Fibroblast of gingiva (primary cell): Measurements from ENCODE around the gene NXN.
A peak's percentile ranks its signal among the peaks of the same experiment; 100 is the strongest.
"Not testable (repeated sequence)": the region's sequence is repeated elsewhere in the genome, so short reads cannot be mapped to it uniquely, and the experiment has no call there.

Experiments used
- DNase-seq: peaks from one replicate; pipeline ENCODE4 v3.0.0-alpha.2; 2011; ENCODE audit warnings: low read depth

The NXN gene

DNA sequence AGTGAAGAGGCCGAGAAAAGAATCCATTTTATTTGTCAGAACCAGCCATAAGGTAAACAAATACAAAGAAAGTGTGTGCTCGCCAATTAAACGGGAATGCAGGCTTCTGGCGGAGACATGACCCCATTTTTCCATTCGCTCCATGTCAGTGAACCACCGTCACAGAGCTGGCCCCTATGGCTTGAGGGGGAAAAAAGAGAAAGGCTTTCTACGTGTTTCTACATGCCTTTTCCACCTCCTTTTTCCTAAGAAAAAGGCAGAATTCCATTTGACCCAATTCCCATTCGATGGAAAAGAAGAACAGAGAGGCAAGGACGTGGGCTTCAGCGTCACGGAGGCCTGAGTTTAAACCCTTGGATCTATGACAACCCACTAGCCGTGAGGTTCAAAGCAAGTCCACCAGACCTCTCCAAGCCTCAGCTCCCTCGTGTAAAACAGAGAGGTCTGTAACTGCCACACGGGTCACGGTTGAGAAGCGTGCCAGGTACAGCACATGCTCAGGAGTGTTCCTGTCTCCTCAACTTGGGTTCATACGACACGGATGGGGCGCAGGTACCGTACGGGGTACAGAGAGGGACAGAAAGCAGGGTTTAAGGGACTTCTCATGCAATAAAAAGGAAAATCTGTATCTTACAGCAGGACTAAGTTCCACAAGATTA is 91.9 kb downstream of the NXN start:
- DNase-seq, result peak; percentile 48

DNA sequence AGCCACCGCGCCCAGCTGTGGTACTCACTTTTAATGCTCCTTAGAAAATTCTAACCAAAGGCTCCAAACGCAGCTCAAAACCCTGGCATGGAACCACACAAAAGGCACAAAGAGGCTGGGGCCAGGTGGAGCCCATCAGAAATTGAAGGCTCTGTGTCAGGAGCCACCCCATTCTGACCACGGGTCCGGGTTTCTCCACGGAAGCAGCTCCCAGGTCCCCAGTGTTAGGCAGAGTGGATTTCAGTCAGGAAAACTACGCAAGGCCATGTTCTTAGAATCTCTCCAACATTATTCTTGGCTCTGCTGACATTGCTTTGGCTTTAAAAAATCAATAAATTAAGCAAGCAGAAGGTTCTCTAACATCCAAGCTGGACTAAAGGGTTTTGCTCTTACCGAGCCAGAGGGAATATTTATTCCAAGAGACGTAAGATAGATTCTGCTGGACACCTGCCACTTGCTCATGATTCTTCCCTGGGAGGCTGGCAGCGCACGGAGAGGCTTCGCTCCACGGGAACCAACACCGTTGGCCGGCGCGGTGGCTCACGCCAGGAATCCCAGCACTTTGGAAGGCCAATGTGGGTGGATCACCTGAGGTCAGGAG is 93.5 kb downstream of the NXN start:
- DNase-seq, result no peak

DNA sequence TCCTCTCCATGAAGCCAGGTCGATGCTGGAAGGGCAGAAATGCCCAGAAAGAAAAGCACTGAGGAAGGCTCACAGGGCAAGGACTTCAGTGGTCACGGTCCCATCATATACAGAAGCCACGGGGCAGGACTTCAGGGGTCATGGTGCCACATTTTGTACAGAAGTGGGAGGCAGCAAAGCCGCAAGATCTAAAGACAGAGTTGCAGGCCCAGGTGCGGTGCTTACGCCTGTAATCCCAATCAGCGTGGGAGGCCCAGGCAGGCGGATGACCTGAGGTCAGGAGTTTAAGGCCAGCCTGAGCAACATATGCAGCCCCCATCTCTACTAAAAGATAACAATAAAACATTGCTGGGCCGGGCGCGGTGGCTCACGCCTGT is 96.0 kb downstream of the NXN start:
- DNase-seq, result no peak

DNA sequence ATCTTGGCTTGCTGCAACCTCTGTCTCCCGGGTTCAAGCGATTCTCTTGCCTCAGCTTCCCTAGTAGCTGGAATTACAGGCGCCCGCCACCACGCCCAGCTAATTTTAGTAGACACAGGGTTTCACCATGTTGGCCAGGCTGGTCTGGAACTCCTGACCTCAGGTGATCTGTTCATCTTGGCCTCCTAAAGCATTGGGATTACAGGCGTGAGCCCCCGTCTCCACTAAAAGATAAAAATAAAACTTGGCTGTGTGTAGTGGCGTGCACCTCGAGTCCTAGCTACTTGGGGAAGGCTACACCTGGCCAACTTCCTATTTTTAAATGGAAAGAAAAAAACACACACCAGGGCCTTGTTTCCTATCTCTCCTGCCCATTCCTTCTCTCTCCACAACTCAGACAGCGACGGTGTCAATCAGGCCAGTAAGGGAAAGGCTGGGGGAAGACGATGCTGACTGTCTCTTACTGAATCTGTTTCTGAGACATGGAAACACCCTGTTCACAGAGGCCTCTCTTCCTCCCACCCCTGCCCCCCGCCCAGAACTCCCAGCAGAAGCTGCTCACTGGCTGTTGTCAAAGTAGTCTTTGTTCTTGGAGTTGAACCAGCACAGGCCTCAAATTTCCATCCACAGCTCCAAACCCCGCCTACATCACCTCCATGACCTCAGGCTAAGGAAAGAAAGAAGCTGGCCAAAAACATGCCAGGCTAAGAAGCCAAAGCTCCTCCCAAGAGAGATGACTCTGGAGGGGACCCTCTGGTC is 96.6 kb downstream of the NXN start:
- DNase-seq, result peak; percentile 78

- DNase-seq, result no peak
These were observed 97.8 kb downstream of the NXN start for GRCh38 chr17:881778-882177.

DNA sequence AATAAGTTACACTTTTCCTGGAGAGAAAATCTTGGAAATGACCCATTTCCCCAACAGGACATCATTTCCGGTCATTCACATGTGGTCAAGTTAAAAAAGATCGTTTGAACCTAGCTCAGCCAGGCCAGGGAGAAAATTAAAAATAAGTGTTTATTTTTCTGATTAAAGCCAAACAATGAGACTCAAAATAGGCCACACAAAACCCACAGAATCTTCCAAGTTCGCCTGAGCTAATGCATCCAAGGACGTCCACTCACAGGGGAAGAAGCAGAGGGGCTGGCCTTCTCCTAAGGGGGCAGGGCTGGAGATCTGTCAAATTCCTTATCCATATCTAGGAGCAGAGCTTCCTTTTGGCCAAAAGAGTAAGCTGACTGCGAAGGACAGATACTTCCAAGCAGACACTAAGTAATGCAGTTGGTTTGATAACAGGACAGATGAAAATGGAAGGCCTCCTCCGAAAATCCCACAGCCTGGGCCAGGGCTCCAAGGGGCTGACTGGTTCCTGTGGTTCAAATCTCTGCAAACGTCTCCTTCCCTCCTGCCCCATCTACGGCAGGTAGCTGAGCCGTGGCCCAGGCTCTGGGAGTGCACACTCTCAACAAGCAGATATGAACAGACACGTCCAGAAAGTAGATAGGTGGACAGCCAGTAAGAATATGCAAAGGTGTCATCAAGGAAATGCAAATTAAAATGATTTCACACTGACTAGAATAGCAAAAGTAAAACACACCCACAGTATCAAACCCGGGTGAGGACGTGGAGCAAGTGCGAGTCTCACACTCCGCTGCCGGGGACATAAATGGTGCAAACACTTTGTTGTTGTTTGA is 98.9 kb downstream of the NXN start:
- peak; percentile 39 for DNase-seq

- DNase-seq, result peak; percentile 44
These were observed 99.8 kb downstream of the NXN start for GRCh38 chr17:879546-880442.

DNA sequence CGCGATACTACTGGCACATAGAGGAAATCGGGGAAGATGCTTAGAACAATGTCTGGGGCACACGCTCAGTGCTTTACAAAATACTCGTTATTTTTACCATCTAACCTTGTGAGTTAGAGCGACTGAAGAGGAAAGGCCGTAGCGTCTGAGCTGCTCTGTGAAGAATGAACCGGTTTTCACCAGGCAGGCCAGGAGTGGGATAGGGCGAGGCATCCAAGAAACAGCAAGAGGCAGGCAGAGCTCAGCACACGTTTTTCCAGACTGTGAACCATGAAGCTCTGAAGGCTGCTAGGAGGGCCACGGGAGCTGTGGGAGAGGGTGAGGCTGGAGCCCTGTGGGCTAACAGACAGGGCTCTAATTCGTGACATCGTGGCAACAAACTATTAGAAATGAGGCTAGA is 101.9 kb downstream of the NXN start:
- DNase-seq, result no peak

DNA sequence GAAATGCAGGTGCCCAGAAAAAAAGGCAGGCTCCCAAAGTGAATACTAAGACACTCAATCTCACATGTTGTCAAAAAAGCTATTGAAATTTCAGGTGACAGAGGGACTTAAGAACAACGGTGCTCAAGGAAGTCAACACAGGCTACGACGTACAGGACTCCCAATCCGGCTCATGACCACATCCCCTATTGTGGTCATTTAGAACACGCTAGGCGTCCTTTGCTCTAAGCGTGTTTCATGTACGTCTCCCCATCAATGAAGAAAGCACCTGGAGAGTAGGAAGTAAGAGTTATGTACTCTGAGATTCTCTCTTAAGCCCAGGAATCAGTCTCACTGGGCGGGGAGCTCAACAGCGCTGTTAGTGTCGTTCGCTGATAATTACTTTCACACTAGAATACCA is 103.3 kb downstream of the NXN start:
- no peak for DNase-seq

DNA sequence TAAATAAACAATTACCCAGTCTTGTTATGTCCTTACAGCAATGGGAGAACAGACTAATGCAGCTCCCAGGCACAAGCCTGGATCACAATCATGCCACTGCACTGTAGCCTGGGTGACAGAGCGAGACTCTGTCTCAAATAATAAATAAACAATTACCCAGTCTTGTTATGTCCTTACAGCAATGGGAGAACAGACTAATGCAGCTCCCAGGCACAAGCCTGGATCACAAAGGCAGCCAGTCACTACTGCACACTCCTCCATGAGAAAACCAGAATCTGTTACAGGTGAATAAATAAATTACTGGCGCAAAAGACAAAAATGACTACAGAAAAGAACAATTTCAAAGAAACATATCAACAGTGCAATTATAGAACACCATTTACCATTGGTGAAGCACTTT is 105.0 kb downstream of the NXN start:
- not testable (repeated sequence) for DNase-seq

GRCh38 chr17:872855-873254 is 106.7 kb downstream of the NXN start:
- DNase-seq, result no peak

- DNase-seq, result no peak
These were observed 107.6 kb downstream of the NXN start for GRCh38 chr17:871751-872519.

DNA sequence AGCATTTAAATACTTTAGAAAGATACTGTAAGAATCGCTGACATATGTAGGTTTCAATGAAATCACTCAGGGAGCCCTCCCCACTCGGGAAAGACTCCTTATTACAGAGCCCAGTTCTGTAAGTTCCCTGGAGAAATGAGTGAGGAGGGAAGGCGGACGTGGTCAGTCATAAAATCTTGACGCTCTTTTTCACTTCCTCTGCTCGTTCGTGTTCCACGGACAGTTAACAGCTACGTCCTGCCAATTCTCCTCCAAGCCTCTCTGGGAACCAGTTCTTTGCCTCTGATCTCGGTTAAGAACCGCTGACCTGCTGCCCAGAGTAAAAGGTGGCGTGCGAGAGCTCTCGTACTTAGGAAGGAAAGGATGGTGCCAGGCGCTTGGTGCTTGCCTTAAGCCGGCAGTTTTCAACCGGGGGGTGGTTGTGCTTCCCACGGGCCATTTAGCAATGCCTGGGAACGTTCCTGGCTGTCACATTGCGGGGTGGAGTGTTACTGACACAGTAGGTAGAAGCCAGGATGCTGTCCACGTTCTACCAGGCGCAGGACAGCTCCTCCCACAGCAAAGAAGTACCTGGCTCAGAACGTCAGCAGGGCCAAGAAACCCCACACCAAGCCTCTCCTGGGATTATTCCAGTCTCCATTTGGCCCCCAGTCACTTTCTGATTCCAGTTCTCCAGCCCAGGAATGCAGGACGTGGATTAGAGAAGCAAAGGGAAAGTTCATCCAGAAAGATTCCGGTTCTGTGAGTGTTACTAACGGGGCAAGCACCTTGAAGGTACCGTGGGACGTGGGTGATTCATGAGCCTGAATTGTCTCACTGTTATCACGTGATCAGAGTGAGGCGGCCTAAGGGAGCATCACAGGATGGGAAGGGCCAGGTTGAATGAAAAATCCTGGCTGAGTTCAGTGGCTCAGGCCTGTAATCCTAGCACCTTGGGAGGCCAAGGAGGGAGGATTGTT is 109.7 kb downstream of the NXN start:
- DNase-seq, result no peak

- DNase-seq, result peak; percentile 84
These were observed 110.5 kb downstream of the NXN start for GRCh38 chr17:869086-869485.

- no peak for DNase-seq
These were observed 111.6 kb downstream of the NXN start for GRCh38 chr17:867896-868489.

DNA sequence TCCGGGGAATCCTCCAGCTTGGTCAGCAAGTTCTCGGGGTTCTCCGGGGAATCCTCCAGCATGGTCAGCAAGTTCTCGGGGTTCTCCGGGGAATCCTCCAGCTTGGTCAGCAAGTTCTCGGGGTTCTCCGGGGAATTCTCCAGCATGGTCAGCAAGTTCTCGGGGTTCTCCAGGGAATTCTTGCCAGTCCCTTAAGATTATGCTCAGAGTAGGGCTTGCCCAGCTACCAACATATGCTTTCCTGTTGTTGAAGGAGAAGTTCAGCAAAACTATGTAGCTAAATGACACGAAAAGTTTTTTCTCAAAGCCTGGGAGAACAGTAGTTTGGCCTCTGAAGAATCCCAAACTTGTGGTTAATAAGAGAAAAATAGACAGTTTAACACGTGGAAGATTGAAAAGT is 112.3 kb downstream of the NXN start:
- not testable (repeated sequence) for DNase-seq

GRCh38 chr17:866568-867103 is 112.9 kb downstream of the NXN start:
- DNase-seq, result peak; percentile 73

GRCh38 chr17:864315-864714 is 115.3 kb downstream of the NXN start:
- no peak for DNase-seq

DNA sequence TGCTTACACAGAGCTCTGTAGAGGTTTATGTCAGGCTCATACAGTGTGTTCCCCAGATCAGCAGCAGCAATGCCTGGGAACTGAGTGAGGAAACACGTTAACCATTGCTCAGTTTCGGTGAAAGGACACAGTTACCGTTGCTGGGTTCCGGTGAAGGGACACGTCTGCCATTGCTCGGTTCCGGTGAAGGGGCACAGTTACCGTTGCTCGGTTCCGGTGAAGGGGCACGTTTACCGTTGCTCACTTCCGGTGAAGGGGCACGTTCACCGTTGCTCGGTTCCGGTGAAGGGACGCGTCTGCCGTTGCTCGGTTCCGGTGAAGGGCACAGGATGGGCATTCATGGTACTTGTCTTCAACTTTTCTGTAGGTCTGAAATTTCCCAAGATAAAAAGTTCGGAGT is 115.7 kb downstream of the NXN start:
- no peak for DNase-seq
